HG03095 (cell line): ENCODE results near the gene XPOT.

Experiments used
- ATAC-seq: cut with Tn5 transposase; IDR thresholded peaks from one replicate; pipeline ENCODE4 v1.9.1; 2021; ENCODE audit warnings: moderate library complexity; ENCODE audit not compliant: unreplicated experiment

The XPOT gene

GRCh38 chr12:64461634-64462414, 57.6 kb downstream of the XPOT start:
- no peak for ATAC-seq

DNA sequence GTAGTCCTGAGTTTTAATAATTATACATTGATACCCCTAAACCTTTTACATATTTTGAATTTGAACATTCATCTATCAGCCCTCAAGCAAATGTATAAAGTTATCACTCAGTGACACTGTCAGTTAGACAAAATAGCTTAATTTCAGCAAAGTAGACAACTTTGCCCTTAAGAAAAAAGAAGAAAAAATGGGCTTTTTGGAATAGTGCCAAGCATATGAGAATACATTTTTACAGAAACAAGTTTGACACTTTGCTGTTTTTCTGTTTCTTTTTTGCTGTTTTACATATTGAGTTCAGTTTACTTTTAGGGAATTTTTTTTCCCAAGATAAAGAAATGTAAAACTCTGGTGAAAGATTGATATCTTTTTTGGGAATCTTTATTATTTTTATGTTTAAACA, 62.0 kb downstream of the XPOT start:
- ATAC-seq = no peak

- ATAC-seq = no peak
These were observed 64.8 kb downstream of the XPOT start for GRCh38 chr12:64468966-64469365.

DNA sequence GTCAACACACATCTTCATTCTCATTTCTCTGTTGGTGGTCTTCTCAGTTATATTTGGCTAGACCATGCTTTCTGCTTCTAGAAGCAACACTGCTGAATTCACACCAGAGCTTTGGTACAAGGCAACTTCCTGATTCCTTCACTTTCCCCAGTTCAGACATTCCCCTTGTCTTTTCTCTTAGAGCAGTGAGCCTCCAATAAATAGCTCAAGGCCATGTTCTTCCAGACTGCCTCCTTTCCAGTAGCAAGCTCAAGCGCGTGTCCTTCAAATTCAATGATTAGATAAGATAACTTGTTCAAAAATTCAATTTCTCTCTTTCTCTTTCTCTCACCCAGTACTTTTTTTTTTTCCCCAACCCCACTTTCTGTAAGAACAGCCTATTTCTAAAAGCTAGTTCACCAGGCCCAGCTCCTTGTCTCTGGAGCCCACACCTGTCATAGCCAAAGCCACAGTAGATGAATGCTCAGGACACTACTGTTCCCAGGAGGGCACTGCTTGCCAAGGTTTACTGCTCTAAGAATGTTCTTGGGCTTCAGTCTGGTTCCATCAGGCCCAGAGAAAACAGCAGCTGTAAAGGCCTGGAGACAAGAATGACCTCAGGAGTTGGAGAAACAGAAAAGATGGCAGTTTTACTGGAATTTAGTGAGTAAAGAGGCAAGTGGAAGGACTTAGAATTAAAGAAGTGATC, 65.4 kb downstream of the XPOT start:
- ATAC-seq = no peak

DNA sequence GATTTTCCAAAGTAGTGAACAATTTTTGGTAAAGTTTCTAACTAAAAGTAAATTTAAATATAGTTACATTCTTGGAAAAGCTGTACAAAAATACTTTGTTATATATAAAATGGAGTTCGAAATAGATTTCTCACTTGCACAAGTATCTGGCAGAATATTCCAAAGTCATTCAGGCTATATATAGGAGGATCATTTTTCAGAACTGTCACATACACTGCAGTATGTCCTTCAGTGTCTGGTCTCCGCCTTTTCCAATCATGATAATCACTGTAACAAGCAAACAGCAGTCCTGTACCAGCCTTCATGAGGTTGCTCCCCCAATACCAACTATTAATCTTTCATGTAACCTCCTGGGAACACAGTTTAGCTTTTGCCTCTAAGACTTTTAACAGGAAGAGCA, 66.3 kb downstream of the XPOT start:
- ATAC-seq = no peak

- ATAC-seq = no peak
These were observed 69.0 kb downstream of the XPOT start for GRCh38 chr12:64473176-64473575.

DNA sequence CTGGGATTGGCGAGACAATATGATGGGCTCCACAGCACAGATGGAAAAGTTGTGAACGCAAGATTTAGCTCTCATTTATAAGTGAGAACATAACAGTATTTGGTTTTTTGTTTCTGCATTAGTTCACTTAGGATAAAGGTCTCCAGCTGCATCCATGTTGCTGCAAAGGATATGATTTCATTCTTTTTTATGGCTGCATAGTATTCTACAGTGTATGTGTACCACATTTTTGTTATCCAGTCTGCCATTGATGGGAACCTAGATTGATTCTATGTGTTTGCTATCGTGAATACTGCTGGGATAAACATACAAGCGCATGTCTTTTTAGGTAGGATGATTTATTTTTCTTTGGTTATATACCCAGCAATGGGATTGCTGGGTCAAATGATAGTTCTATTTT, 71.3 kb downstream of the XPOT start:
- no peak for ATAC-seq

GRCh38 chr12:64476844-64477243, 72.7 kb downstream of the XPOT start:
- ATAC-seq = no peak

DNA sequence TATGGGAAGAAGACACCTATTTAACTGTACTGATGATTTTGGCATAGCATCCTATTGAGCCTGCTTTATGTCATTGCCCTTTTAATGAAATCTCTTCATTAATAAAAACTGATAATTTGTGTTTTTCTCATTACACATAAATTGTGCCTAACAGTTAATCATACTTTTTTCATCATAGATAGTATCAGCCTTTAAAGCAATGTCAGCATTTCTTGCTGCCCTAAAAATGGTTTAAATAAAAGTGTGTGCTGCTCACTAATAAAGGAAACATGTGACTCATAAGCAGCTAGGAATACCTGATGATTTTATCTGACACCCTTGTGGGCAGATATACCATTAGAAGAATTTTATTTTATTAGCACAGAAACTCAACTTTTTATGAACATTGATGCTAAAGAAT, 74.5 kb downstream of the XPOT start:
- no peak for ATAC-seq

GRCh38 chr12:64480148-64480547, 76.0 kb downstream of the XPOT start:
- ATAC-seq = no peak

- ATAC-seq = no peak
These were observed 82.5 kb downstream of the XPOT start for GRCh38 chr12:64486657-64487056.

GRCh38 chr12:64491718-64492117, 87.5 kb downstream of the XPOT start:
- ATAC-seq = no peak

GRCh38 chr12:64493513-64493912, 89.3 kb downstream of the XPOT start:
- no peak for ATAC-seq

- ATAC-seq = no peak
These were observed 91.0 kb downstream of the XPOT start for GRCh38 chr12:64494998-64495729.

DNA sequence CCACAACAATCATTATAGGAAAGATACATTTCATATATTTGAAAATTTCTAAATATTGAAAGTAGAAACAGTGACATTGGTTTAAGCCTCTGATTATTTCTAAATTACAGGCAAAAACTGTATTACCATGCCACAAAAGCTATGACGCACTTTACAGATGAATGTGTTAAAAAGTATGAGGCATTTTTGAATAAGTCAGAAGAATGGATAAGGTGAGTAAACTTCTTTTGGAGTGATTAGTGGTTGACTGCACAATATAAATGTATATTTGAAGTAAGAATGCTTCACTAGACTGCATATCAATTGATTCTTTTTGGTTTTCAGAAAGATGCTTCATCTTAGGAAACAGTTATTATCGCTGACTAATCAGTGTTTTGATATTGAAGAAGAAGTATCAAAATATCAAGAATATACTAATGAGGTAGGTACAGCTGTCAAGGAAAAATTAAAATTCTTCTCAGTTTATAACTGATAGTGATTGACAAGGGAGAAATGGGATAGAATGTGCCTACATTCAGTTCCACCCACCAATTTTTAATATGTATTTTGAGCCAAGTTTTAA, 92.7 kb downstream of the XPOT start:
- ATAC-seq = no peak

DNA sequence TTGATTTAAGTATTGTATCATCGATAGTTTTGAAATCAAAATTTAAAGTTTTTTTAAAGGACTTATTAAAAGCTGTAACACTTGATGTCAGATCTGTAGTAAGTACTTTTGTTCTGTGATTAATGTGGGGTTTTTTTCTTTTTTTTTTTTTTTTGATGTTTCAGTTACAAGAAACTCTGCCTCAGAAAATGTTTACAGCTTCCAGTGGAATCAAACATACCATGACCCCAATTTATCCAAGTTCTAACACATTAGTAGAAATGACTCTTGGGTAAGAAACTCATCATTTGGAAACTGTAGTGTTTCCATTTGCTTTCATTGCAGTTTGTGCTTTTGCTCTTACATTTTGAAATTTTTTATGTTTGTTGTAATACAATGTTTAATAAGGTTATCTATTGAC, 93.3 kb downstream of the XPOT start:
- ATAC-seq = no peak

DNA sequence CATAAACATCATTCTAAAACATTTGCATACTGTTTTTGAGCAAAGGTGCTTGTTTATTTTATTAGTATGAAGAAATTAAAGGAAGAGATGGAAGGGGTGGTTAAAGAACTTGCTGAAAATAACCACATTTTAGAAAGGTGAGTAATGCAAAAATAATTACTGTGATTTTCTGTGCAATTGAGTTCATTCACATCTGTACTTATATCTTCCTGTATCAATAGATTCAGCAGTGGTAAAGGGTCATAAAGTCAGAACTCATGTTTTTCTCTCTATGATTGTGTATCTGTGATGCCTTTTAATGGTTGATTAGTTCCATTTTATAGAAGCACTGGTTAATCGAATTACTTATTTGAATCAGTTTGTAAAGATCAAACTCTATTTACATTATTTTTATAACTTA, 93.7 kb downstream of the XPOT start:
- no peak for ATAC-seq

DNA sequence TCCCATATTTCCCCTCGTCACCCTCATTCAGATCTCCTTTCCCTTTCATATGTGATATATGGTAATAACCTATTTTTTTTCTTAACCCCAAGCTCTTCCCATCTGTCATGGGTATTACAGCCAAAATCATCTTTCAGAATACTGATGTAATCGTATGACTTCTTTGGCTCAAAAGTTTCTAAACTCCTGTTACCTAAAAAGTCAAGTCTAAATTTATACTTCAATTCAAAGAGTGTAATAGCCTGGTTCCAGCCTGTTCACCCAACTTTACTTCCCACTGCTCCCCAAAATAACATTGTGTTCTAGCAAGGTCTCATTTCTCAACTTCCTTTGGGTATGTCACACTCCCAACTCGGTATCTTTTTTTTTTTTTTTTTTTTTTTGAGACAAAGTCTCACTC, 96.2 kb downstream of the XPOT start:
- no peak for ATAC-seq
